Stimulated activated effector memory CD8-positive, alpha-beta T cell treated with anti-CD3 and anti-CD28 coated beads, Interleukin-12 subunit alpha, Interleukin-12 subunit beta, amount 100 ng/mL, for 72 hours (primary cell): ENCODE results near the gene ADAMTS16.

Experiments
- ATAC-seq: fragments of 150-1000 bp; cut with Tn5 transposase; 2 replicates; pipeline ENCODE4 v1.10.0; 2021
- DNase-seq, 2 donors: peaks; one replicate each; pipeline ENCODE4 v3.0.0; 2021 to 2022; ENCODE audit warnings: low spot score in 2 of 2
- H3K27ac Mint-ChIP-seq: one replicate; pipeline ENCODE4 v1.8.0; 2022; ENCODE audit warnings: mild to moderate bottlenecking, mixed read lengths
- H3K36me3 Mint-ChIP-seq: one replicate; pipeline ENCODE4 v1.8.0; 2022; ENCODE audit warnings: mild to moderate bottlenecking, mixed read lengths
- H3K4me1 Mint-ChIP-seq: one replicate; pipeline ENCODE4 v1.8.0; 2022; ENCODE audit warnings: mixed read lengths
- H3K4me3 Mint-ChIP-seq: one replicate; pipeline ENCODE4 v1.8.0; 2022; ENCODE audit warnings: mild to moderate bottlenecking, mixed read lengths
- H3K9me3 Mint-ChIP-seq: one replicate; pipeline ENCODE4 v1.8.0; 2022; ENCODE audit warnings: mixed read lengths

Gene ADAMTS16

DNA sequence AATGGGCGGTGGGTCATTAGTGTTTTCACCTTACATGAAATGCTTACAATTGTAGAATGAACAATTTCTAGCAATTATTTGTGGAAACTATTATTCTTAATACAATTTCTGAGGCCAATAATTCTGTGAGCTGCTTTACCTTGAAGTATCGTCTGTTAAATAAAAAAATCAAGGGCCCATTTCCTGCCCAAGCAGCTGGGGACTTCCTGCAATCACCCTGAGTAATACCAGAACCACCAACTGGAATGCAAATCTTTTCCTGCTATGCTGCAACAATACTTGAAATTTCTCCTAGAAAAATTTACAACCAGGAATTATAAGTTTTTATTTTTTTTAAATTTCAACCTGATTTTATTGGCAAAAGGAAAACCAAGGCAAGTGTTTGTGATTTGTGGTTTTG lies 52.6 kb downstream of the ADAMTS16 start:
- Mint-ChIP-seq H3K4me3 (no peak overlapping the region), H3K27ac (no peak overlapping the region), H3K36me3 (no peaks in the 10 kb centered on the region), H3K9me3 (no peaks in the 10 kb centered on the region), H3K4me1 (no peaks in the 10 kb centered on the region)
- DNase-seq (no peak), ATAC-seq (no peak)

DNA sequence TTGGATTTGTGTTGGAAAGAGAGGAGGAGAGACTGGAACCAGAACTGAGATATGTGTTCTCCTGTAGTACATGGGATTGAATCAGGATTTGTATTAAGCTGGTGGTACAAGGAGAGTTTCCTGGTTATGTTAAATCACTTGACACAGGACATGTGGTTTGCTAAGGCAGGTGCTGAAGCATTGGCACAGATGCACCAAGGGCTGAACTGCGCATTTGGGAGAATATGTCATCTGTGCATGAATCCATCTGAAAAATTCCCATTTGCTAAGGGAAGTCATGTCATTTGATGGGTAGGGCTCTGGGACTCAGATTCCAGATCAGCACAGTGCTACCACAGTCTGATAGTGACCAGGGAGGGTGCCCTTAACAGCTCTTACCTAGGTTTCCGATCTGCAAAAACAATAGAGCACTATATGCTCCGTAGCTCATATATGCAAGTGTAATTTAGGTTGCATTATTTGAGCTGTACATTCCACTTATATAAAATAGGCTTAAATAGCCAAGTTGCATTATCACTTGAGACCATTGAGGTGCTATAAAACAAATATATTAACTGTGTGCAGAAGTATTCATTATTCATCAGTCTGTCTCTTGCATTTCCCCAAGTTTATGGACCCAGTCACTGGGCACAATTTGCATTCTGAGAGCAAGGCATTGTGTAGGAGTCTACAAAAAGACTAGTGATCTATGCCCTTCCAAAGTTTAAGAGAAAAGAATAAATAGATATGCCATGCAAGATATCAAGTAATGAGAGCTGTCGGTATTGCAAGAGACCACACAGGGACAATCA lies 55.2 kb downstream of the ADAMTS16 start:
- Mint-ChIP-seq H3K36me3 (no peaks in the 10 kb centered on the region), H3K4me3 (no peak overlapping the region), H3K4me1 (no peaks in the 10 kb centered on the region), H3K27ac (no peak overlapping the region), H3K9me3 (no peaks in the 10 kb centered on the region)
- ATAC-seq (no peak), DNase-seq (no peak)

GRCh38 chr5:5198135-5198534 lies 58.0 kb downstream of the ADAMTS16 start:
- Mint-ChIP-seq H3K36me3 (no peaks in the 10 kb centered on the region), H3K4me3 (no peak overlapping the region), H3K27ac (no peak overlapping the region), H3K9me3 (no peaks in the 10 kb centered on the region), H3K4me1 (no peaks in the 10 kb centered on the region)
- DNase-seq (no peak), ATAC-seq (no peak)

GRCh38 chr5:5198815-5199214 lies 58.7 kb downstream of the ADAMTS16 start:
- ATAC-seq (no peak), DNase-seq (no peak)
- H3K4me1 Mint-ChIP-seq = no peaks in the 10 kb centered on the region
- no peak overlapping the region for H3K4me3 Mint-ChIP-seq
- H3K36me3 Mint-ChIP-seq = no peaks in the 10 kb centered on the region
- no peak overlapping the region for H3K27ac Mint-ChIP-seq
- H3K9me3 Mint-ChIP-seq = no peaks in the 10 kb centered on the region

- DNase-seq = no peak
- no peak for ATAC-seq
- Mint-ChIP-seq H3K4me1 (no peaks in the 10 kb centered on the region), H3K27ac (no peak overlapping the region), H3K9me3 (no peaks in the 10 kb centered on the region), H3K4me3 (no peak overlapping the region), H3K36me3 (no peaks in the 10 kb centered on the region)
Observed at GRCh38 chr5:5199495-5199894, 59.4 kb downstream of the ADAMTS16 start.

- ATAC-seq = no peak
- Mint-ChIP-seq H3K27ac (no peak overlapping the region), H3K4me3 (no peak overlapping the region), H3K9me3 (no peaks in the 10 kb centered on the region), H3K36me3 (no peaks in the 10 kb centered on the region), H3K4me1 (no peaks in the 10 kb centered on the region)
- DNase-seq = no peak
Observed at GRCh38 chr5:5200133-5200532, 60.0 kb downstream of the ADAMTS16 start.

GRCh38 chr5:5202321-5202720 lies 62.2 kb downstream of the ADAMTS16 start:
- no peaks in the 10 kb centered on the region for H3K9me3 Mint-ChIP-seq
- no peak for DNase-seq
- no peaks in the 10 kb centered on the region for H3K4me1 Mint-ChIP-seq
- no peak overlapping the region for H3K4me3 Mint-ChIP-seq
- no peak for ATAC-seq
- H3K27ac Mint-ChIP-seq = no peak overlapping the region
- H3K36me3 Mint-ChIP-seq = no peaks in the 10 kb centered on the region

GRCh38 chr5:5203451-5203850 lies 63.3 kb downstream of the ADAMTS16 start:
- H3K9me3 Mint-ChIP-seq = no peaks in the 10 kb centered on the region
- H3K27ac Mint-ChIP-seq = no peak overlapping the region
- H3K4me3 Mint-ChIP-seq = no peak overlapping the region
- no peaks in the 10 kb centered on the region for H3K36me3 Mint-ChIP-seq
- H3K4me1 Mint-ChIP-seq = no peaks in the 10 kb centered on the region
- DNase-seq (no peak), ATAC-seq (no peak)

DNA sequence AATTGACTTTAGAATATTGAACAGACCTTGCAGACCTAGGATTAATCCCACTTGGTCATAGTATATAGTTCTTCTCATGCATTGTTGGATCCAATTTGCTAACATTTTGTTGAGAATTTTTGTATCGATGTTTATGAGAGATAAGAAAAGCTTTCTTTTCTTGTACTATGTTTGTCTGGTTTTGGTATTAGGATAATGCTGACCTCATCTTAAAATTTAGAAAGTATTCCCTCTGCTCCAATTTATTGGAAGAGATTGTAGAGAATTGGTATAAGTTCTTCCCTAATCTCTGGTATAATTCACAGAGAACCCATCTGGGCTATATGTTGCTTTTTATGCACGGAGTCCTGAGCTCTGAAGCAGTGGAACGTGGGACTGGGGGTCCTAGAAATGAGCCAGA lies 67.7 kb downstream of the ADAMTS16 start:
- no peak overlapping the region for H3K27ac Mint-ChIP-seq
- ATAC-seq (no peak), DNase-seq (no peak)
- H3K9me3 Mint-ChIP-seq = no peaks in the 10 kb centered on the region
- H3K4me1 Mint-ChIP-seq = no peaks in the 10 kb centered on the region
- no peak overlapping the region for H3K4me3 Mint-ChIP-seq
- no peaks in the 10 kb centered on the region for H3K36me3 Mint-ChIP-seq

DNA sequence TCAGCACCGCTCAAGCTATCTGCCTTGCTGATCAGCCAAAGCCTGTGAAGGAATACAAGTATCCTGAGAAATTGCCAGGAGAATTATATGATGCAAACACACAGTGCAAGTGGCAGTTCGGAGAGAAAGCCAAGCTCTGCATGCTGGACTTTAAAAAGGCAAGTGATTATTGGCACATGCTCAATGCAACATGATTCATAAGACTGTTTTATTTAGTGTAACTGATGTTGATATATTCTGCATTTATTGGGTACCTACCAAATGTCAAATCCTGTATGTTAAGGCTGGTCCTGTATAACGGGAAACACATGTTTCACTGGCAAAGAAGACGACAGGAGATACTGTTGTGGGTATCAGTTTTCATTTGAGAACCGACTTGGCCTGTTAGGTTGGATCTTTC lies 69.0 kb downstream of the ADAMTS16 start:
- H3K4me3 Mint-ChIP-seq = no peak overlapping the region
- no peaks in the 10 kb centered on the region for H3K4me1 Mint-ChIP-seq
- no peak for DNase-seq
- no peak overlapping the region for H3K27ac Mint-ChIP-seq
- no peaks in the 10 kb centered on the region for H3K9me3 Mint-ChIP-seq
- H3K36me3 Mint-ChIP-seq = no peaks in the 10 kb centered on the region
- ATAC-seq = no peak

DNA sequence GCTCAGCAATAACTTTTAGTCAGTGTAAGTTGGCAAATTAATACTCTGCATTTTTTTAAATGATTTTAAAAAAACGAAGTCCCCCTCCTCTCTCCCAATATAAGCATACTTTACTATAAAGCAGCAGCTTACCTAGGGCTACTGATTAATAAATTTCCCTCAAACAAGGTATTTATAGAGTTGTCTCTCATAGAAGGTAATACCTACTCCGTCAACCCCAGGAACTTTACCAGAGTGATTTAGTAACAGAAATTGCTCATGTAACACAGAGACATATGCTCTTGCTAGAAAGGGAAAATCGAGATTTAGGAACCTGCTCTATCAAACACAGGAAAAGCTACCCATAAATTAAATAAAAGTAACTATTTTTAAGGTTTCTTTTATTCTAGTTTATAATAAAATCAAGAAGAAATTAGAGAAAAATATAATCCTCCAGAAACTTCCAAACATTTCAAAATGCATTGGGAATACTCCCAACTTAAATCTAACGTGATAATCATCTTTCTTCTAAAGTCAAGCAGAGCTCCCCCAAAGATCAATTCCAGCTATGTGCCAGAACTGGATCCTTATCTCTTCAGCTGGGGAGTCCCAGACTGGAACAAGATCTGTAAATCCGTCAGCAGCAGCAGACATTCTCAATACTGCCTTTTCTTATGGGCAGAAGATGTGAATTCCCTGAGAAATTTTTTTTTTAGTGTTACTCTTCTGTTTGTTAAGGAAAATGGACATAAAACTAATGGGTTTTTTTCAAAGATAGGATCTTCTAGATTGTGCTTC lies 69.6 kb downstream of the ADAMTS16 start:
- H3K27ac Mint-ChIP-seq = no peak overlapping the region
- DNase-seq (no peak), ATAC-seq (no peak)
- H3K9me3 Mint-ChIP-seq = no peaks in the 10 kb centered on the region
- H3K4me3 Mint-ChIP-seq = no peak overlapping the region
- H3K4me1 Mint-ChIP-seq = no peaks in the 10 kb centered on the region
- H3K36me3 Mint-ChIP-seq = no peaks in the 10 kb centered on the region

GRCh38 chr5:5217371-5217770 lies 77.2 kb downstream of the ADAMTS16 start:
- no peaks in the 10 kb centered on the region for H3K36me3 Mint-ChIP-seq
- no peaks in the 10 kb centered on the region for H3K4me1 Mint-ChIP-seq
- H3K4me3 Mint-ChIP-seq = no peak overlapping the region
- ATAC-seq (no peak), DNase-seq (no peak)
- H3K27ac Mint-ChIP-seq = no peak overlapping the region
- no peaks in the 10 kb centered on the region for H3K9me3 Mint-ChIP-seq

- Mint-ChIP-seq H3K9me3 (no peaks in the 10 kb centered on the region), H3K4me3 (no peak overlapping the region), H3K27ac (no peak overlapping the region), H3K36me3 (no peaks in the 10 kb centered on the region), H3K4me1 (no peaks in the 10 kb centered on the region)
- DNase-seq (no peak), ATAC-seq (peak; percentile 16)
Observed at GRCh38 chr5:5218396-5218795, 78.3 kb downstream of the ADAMTS16 start.

GRCh38 chr5:5219541-5219940 lies 79.4 kb downstream of the ADAMTS16 start:
- ATAC-seq (no peak), DNase-seq (no peak)
- Mint-ChIP-seq H3K4me1 (no peaks in the 10 kb centered on the region), H3K4me3 (no peak overlapping the region), H3K36me3 (no peaks in the 10 kb centered on the region), H3K9me3 (no peaks in the 10 kb centered on the region), H3K27ac (no peak overlapping the region)

- H3K27ac Mint-ChIP-seq = no peak overlapping the region
- no peak for ATAC-seq
Observed at GRCh38 chr5:5220901-5221631, 80.9 kb downstream of the ADAMTS16 start.

GRCh38 chr5:5221724-5222123 lies 81.6 kb downstream of the ADAMTS16 start:
- no peaks in the 10 kb centered on the region for H3K4me1 Mint-ChIP-seq
- no peaks in the 10 kb centered on the region for H3K36me3 Mint-ChIP-seq
- DNase-seq = no peak
- ATAC-seq = no peak
- H3K27ac Mint-ChIP-seq = no peak overlapping the region
- no peak overlapping the region for H3K4me3 Mint-ChIP-seq
- H3K9me3 Mint-ChIP-seq = no peaks in the 10 kb centered on the region

More at GRCh38 chr5:5220901-5221631, 80.9 kb downstream of the ADAMTS16 start:
- no peak overlapping the region for H3K4me3 Mint-ChIP-seq
- H3K9me3 Mint-ChIP-seq = no peaks in the 10 kb centered on the region
- H3K36me3 Mint-ChIP-seq = no peaks in the 10 kb centered on the region
- no peaks in the 10 kb centered on the region for H3K4me1 Mint-ChIP-seq
- DNase-seq = no peak
